Measurements from ENCODE around the gene FARP1. TPM values are rescaled to one million over a fixed set of nuclear protein-coding genes. Genes with fewer than 3 reads are reported as not detected.

The FARP1 gene
- total RNA-seq, 4 donors from 2014 or later, result 1.5 to 10.3 (median 6.4) TPM

DNA sequence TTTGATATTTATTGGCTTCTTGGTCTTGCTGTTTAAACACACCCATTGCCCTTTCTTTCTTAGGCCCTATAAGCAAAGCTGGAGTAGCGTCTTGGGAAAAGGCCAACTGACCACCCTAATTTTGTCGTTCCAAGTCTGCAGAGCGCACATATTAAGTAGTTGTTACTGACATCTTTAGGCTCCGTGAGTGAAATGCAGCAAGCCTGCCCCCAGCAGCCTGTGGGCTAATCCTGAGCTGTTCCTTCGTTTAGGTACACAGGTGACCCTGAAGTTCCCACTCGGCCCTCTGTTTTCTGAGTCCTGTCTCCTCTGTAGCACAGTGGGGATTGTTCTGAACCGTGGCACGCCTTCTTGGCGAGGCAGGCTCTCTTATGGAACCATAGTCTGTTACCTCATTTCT is 263.5 kb downstream of the FARP1 start:
- WGBS, 2 donors, result 91 to 92% methylated on average over 5 to 9 of the region's 9 CpGs
- no peak overlapping the region for H3K4me3 ChIP-seq
- TF ChIP-seq POLR2A (IDR thresholded peaks at IDR 0.05), result no peak
- TF ChIP-seq, protein P1, sequence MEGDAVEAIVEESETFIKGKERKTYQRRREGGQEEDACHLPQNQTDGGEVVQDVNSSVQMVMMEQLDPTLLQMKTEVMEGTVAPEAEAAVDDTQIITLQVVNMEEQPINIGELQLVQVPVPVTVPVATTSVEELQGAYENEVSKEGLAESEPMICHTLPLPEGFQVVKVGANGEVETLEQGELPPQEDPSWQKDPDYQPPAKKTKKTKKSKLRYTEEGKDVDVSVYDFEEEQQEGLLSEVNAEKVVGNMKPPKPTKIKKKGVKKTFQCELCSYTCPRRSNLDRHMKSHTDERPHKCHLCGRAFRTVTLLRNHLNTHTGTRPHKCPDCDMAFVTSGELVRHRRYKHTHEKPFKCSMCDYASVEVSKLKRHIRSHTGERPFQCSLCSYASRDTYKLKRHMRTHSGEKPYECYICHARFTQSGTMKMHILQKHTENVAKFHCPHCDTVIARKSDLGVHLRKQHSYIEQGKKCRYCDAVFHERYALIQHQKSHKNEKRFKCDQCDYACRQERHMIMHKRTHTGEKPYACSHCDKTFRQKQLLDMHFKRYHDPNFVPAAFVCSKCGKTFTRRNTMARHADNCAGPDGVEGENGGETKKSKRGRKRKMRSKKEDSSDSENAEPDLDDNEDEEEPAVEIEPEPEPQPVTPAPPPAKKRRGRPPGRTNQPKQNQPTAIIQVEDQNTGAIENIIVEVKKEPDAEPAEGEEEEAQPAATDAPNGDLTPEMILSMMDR (IDR thresholded peaks at IDR 0.05), result no peak
- H3K4me1 ChIP-seq, result no peaks in the 10 kb centered on the region
- no peak overlapping the region for H3K27ac ChIP-seq
- intact Hi-C loops (cut with DNase I), result no loop called here
- H3K9me3 ChIP-seq, result no peaks in the 10 kb centered on the region
- peaks cover 0 to 9% (median 0%) of the 10 kb centered on the region in 3 donors for H3K36me3 ChIP-seq
- DNase-seq, result no peak
- peaks cover 0 to 2% (median 0%) of the 10 kb centered on the region in 4 donors for H3K27me3 ChIP-seq

DNA sequence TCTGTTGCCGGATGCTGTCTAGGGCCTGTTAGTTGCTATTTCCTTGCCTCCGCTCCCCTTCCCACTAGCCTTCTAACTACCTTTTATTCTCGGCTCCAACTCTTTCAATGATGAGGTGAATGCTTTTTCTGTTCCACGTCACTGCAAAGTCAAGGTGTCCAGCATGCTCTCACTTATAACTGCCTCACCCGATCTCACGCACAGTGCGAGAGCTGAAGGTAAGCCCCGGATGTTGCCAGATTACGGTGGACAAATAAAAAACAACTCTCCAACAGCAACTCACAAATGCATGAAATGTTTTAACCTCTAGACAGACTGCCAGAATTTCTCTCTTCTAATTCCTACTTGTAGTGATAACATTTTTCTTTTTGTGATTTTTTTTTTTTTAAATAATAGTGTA is 264.1 kb downstream of the FARP1 start:
- H3K4me1 ChIP-seq, result no peaks in the 10 kb centered on the region
- DNase-seq, result no peak
- no peak overlapping the region for H3K4me3 ChIP-seq
- H3K36me3 ChIP-seq, result peaks cover 0 to 9% (median 0%) of the 10 kb centered on the region in 3 donors
- no peak overlapping the region for H3K27ac ChIP-seq
- no peaks in the 10 kb centered on the region for H3K9me3 ChIP-seq
- peaks cover 0 to 5% (median 0%) of the 10 kb centered on the region in 4 donors for H3K27me3 ChIP-seq
- TF ChIP-seq, protein P1 (IDR thresholded peaks at IDR 0.05), result no peak
- no peak for TF ChIP-seq POLR2A (IDR thresholded peaks at IDR 0.05)
- intact Hi-C loops (cut with DNase I), result no loop called here
- 93 to 97% methylated on average over 9 of the region's 9 CpGs for WGBS, 2 donors

DNA sequence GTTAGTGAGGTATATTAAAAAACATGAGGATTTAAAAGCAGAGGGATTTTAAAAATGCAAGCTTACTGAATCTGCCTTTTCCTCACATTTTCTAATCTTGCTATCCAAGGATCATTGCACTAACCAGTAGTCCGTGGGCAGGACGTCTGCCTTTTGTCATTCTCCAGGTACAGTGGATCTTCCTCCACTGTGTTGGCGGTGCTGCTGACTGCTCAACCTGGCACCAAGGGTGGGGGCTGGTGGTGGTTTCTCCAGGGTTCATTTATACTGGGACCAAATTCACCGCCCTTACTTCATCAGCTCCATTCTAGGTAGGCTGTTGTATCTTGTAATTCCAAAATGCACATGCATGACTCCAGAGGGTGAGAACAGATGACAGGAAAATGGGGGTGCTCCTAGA is 264.7 kb downstream of the FARP1 start:
- Histone ChIP-seq H3K4me3 (no peak overlapping the region), H3K36me3 (peaks cover 0 to 9% (median 0%) of the 10 kb centered on the region in 3 donors), H3K9me3 (no peaks in the 10 kb centered on the region), H3K27ac (no peak overlapping the region), H3K27me3 (peaks cover 0 to 9% (median 0%) of the 10 kb centered on the region in 4 donors), H3K4me1 (no peaks in the 10 kb centered on the region)
- intact Hi-C loops (cut with DNase I), result no loop called here
- TF ChIP-seq, protein P1 (IDR thresholded peaks at IDR 0.05), result no peak
- TF ChIP-seq POLR2A (IDR thresholded peaks at IDR 0.05), result no peak
- DNase-seq, result no peak
- WGBS, 2 donors, result 79 to 91% methylated on average over 4 of the region's 4 CpGs

DNA sequence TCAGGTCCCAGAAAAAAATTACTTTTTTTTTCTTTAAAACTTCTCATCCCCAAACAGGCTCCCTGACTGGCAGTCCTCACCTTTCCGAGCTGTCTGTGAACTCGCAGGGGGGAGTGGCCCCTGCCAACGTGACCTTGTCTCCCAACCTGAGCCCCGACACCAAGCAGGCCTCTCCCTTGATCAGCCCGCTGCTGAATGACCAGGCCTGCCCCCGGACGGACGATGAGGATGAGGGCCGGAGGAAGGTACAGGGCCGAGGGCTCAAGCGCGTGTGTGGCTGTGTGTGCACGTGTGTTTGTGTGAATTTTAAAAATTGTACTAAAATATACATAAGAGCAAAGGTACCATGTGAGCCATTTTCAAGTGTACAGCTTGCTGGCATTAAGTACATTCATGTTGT is 266.4 kb downstream of the FARP1 start:
- intact Hi-C loops (cut with DNase I), result no loop called here
- Histone ChIP-seq H3K27me3 (peaks cover 0 to 22% (median 0%) of the 10 kb centered on the region in 4 donors), H3K27ac (no peak overlapping the region), H3K9me3 (no peaks in the 10 kb centered on the region), H3K4me1 (no peaks in the 10 kb centered on the region), H3K36me3 (no peaks in the 10 kb centered on the region), H3K4me3 (no peak overlapping the region)
- no peak for DNase-seq
- WGBS, 2 donors, result 90% methylated on average over 7 to 8 of the region's 13 CpGs
- TF ChIP-seq POLR2A (IDR thresholded peaks at IDR 0.05), result no peak
- TF ChIP-seq, protein P1 (IDR thresholded peaks at IDR 0.05), result no peak

DNA sequence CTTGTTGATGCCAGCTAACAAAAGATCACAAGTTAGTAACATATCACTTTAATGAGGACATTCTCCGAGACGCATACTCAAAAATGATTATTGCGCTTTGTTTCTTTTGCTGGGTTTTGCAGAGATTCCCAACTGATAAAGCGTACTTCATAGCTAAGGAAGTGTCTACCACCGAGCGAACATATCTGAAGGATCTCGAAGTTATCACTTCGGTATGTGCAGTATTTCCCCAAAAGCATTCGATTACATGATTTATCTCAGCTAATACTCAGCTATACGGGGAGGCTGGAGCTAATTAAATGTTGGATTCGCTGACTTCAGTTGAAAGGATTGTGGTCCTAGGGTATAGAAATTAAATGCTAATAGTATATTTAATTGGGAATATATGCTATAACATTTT is 267.7 kb downstream of the FARP1 start:
- no peaks in the 10 kb centered on the region for H3K9me3 ChIP-seq
- H3K4me1 ChIP-seq, result peaks cover under 1 to 12% (median under 1%) of the 10 kb centered on the region in 3 donors
- 92 to 93% methylated on average over 11 of the region's 11 CpGs for WGBS, 2 donors
- no peak overlapping the region for H3K27ac ChIP-seq
- peaks cover 0 to 29% (median 0%) of the 10 kb centered on the region in 4 donors for H3K27me3 ChIP-seq
- intact Hi-C loops (cut with DNase I), result no loop called here
- no peak for TF ChIP-seq POLR2A (IDR thresholded peaks at IDR 0.05)
- TF ChIP-seq, protein P1 (IDR thresholded peaks at IDR 0.05), result no peak
- no peak overlapping the region for H3K4me3 ChIP-seq
- DNase-seq, result no peak
- no peaks in the 10 kb centered on the region for H3K36me3 ChIP-seq
